IPS DF 4.7 (cell line): ENCODE results near the gene TTC7B.
"Not testable (repeated sequence)": the region's sequence is repeated elsewhere in the genome, so short reads cannot be mapped to it uniquely, and the experiment has no call there.

Experiments used
- DNase-seq: peaks from one replicate; pipeline ENCODE4 v3.0.0-alpha.2; 2013; ENCODE audit warnings: low spot score; ENCODE audit errors: extremely low read depth

Gene TTC7B, protein sequence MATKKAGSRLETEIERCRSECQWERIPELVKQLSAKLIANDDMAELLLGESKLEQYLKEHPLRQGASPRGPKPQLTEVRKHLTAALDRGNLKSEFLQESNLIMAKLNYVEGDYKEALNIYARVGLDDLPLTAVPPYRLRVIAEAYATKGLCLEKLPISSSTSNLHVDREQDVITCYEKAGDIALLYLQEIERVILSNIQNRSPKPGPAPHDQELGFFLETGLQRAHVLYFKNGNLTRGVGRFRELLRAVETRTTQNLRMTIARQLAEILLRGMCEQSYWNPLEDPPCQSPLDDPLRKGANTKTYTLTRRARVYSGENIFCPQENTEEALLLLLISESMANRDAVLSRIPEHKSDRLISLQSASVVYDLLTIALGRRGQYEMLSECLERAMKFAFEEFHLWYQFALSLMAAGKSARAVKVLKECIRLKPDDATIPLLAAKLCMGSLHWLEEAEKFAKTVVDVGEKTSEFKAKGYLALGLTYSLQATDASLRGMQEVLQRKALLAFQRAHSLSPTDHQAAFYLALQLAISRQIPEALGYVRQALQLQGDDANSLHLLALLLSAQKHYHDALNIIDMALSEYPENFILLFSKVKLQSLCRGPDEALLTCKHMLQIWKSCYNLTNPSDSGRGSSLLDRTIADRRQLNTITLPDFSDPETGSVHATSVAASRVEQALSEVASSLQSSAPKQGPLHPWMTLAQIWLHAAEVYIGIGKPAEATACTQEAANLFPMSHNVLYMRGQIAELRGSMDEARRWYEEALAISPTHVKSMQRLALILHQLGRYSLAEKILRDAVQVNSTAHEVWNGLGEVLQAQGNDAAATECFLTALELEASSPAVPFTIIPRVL

GRCh38 chr14:90815822-90816662 lies at the start of gene TTC7B:
Gene TTC7B, minus strand, starts transcription at chr14:90816430. Its CDS starts 135 bp downstream, at chr14:90816295.
- DNase-seq = no peak

DNA sequence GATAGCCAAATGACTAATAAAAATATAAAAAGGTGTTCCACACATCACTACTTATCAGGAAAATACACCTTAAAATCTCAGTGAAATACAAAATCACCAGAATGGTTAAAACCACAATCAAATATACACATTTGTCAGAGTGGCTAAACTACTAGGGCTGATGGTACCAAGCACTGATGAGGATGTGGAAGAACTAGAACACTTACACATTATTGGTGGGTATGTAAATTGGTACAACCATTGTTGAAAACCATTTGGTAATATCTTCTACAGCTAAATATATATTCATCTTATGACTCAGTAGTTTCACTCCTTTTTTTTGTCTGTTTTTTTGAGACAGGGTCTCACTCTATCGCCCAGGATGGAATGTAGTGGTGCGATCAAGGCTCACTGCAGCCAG lies 48.5 kb upstream of the TTC7B start:
- DNase-seq = no peak

- no peak for DNase-seq
Measured at GRCh38 chr14:90858511-90858910, 42.3 kb upstream of the TTC7B start.

- DNase-seq = no peak
Measured at GRCh38 chr14:90857866-90858265, 41.6 kb upstream of the TTC7B start.

DNA sequence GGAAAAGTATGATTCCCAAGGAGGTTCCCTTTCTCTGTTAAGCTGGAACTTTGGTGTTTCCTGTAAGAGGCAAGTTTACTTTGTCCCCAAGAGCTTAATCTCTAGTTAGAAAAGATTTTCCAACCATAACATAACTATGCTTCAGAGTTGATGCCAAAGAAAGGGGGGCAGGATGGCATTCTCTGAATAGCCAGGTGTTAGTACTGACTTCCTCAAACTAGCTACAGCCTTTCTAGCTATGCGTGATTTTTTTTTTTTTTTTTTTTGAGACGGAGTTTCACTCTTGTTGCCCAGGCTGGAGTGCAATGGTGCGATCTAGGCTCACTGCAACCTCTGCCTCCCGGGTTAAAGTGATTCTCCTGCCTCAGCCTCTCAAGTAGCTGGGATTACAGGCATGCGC lies 39.9 kb upstream of the TTC7B start:
- DNase-seq = not testable (repeated sequence)

DNA sequence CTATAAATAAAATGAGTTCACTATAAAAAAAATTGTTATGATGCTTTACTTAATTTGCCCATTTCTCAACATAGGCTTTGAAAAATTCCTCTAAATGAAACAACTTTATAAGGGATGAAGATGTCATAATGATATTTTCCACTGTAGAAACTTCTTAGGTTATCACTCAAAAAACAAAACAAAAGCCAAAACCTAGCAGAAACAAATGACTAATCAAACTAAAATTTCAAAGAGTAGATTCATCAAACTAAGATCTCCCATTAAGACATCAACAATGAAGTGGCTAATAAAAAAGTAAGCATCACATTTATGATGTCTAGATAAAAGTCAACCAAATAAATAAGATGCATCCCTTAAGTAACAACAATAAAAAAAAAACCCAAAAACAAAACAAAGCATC lies 36.9 kb upstream of the TTC7B start:
- DNase-seq = no peak

GRCh38 chr14:90851327-90852036 lies 35.3 kb upstream of the TTC7B start:
- no peak for DNase-seq

DNA sequence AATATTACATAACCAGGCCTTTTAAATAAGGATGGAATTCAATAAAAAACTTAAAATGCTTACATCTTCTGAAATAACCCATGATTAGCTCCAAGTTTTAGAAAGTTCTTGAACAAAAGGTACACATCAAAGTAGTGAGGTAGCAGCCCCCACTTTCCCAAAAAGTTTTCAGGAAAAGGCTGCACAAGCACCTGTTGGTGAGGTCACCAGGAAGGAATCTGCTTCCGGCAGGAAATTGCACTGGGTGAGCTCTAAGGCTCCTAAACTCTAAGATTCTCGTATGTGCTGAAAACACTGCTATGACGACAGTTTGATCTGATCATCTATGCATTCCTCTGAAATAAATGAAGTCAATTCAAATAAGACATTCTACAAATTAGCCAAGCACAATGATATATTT lies 34.3 kb upstream of the TTC7B start:
- peak; percentile 62 for DNase-seq

DNA sequence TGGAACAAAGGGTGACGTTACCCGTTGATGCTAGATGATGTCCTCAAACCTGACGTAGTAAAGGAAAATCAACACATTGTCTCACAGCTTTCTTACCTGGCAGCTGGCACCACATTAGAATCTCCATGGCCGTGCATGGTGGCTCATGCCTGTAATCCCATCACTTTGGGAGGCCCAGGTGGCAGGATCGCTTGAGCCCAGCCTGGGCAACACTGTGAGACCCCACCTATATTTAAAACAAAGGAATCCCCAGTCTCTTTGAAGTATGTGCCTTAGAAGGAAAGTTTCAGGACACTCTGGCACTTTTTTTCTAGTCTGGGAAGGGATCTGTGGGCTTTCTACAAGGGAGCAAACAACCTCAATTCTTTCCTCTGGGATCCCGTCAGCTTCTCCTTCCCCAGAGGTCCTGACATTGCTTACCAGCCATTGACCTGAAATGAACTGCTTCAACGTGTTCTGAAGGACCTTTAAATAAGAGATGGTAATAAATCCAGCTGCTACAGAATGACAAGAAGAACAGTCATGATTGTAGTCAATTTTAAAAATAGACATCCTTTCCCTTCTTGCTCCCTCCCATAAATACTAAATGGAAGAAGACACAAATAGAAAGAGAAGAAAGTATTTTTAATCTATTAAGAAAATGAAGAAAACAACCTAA lies 33.7 kb upstream of the TTC7B start:
- no peak for DNase-seq

DNA sequence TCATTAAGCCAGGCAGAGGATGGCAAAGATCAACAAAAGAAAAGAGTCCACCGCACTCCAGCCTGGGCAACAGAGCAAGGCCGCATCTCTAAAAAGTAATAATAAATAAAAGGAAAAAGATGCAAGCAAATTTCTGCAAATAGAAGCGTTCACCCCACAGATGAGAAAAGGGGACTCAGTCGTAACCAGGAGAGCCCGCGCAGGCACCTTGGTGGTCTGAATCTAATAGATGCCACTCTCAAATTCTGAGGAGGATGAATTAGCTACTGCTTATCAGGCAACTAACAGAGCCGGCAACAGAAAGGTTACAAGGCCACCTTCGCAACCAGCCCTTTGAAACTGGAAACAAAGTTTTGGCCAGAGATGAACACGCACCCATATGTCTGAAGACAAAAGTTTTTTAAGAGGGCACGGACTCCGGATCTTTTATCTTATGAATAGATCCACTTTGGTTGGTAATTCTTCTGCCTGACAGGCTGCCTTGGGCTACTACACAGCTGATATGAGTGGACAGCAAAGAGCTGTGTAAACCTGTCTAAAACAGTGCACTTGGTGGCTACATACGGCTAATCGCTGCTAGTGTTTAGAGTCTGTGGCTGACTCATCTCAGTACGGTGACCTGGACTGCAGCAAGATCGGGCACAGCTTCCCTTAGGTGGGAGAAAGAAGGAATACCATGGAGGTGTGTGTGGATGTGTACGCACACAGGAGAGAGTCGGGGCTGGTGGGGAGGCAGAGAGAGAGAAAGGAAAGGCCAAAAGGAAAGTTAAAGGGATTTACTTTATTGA lies 32.9 kb upstream of the TTC7B start:
- DNase-seq = no peak

DNA sequence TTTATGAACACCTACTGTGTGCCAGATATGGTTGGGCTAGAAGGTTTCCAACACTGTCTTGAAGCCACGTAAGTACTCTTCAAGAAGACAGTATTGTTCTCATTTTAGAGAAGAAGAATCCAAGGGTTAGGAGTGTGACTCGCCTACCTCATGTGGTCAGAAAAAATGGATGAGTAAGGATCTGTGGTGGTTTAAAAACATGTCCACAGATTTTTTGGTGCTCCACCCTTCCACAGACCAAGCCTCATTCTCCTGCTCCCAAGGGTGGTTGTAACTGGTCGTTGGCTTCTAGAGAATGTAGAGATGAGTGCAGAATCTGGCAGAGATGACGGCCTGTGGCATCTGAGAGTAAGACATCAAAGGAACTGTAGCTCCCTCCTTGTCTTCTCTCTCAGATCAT lies 30.3 kb upstream of the TTC7B start:
- no peak for DNase-seq

DNA sequence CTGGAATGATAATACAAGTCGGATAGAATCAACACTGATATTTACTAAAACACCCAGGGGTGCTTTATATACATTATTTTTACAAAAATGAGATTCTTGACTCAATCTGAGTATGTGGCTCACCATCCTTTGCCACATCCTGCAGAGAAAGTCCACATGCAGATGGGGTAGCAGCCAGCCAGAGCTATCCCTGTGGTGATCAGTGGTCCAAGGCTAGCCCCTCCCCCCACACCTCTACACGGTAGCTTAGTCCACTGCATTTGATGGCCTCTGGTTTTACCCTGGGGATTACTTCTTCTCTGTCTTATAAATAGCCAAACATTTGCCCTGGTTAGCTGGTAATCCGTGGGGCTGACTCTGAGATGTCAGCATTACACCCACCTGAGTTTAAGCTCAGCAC lies 28.1 kb upstream of the TTC7B start:
- no peak for DNase-seq

GRCh38 chr14:90842726-90843125 lies 26.5 kb upstream of the TTC7B start:
- DNase-seq = no peak

DNA sequence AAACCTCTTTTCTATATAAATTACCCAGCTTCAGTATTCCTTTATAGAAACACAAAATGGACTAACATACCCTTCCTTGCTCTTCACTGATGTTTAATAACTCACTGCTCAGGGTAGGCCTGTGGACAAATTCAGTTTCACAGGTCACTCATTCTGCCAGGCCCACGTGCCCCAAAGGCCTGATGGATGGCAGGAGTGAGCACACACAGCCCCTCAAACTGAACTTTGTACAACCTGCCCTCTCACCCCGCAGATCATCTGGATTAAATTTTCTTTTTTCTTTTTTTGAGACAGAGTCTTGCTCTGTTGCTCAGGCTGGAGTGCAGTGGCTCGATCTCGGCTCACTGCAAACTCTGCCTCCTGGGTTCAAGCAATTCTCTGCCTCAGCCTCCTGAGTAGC lies 24.4 kb upstream of the TTC7B start:
- DNase-seq = not testable (repeated sequence)

DNA sequence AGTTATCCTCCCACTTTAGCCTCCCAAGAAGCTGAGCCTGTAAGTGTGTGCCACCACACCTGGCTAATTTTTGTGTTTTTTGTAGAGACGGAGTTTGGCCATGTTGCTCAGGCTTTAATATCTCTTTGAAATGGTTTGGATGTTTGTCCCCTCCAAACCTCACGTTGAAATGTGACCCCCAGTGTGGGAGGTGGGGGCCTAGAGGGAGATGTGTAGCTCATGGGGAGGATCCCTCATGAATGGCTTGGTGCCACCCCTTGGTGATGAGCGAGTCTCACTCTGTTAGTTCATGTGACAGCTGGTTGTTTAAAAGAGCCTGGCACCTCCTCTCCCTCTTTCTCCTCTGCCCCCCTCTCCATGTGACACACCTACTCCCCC lies 23.6 kb upstream of the TTC7B start:
- no peak for DNase-seq

DNA sequence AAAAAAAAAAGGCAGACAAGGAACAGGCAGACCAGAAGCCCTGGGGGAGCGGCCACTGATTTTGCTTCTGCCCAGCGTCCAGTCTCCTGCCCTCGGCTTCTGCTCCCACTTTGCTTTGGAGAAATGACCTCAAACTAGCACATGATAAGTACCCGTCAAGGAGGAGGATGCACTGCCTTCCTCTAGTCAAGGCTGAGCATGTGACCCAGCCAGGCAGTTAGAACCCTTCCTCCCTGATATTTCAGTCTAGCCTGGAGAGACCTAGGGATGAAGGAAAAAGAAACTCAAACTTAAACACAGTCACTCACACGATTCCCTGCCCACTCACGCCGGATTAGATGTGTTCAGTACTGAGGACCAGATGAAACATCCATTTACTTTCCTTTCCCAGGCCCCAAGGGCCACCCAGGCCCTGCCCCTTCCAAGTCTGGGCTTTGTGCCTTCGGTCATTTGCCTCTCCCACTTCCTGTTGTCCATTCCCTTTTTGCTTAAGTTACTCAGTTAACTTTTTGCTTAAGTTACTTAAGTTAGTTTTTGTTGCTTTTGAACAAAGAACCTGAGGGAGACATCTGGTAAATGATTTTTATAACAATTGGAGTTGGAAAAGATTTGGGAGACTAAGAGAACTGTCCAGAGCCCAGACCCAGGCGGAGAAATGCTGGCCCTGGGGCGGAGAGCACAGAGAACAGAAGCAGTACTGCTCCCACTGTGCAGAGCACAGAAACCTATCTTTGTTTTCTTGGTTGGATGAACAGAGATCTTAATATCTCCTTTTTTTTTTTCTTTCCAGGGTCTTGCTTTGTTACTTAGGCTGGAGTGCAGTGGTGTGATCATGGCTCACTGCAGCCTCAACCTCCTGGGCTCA lies 23.0 kb upstream of the TTC7B start:
- no peak for DNase-seq

GRCh38 chr14:90838531-90838930 lies 22.3 kb upstream of the TTC7B start:
- not testable (repeated sequence) for DNase-seq

- DNase-seq = no peak
Measured at GRCh38 chr14:90837355-90837754, 21.1 kb upstream of the TTC7B start.

GRCh38 chr14:90836692-90837063 lies 20.4 kb upstream of the TTC7B start:
- DNase-seq = no peak
